CD4-positive, alpha-beta T cell (primary cell): Measurements from ENCODE around the gene LETM1. TPM values are rescaled to one million over a fixed set of nuclear protein-coding genes. Genes with fewer than 3 reads are reported as not detected.

Source experiments
- ATAC-seq: fragments of 200-7000 bp; cut with Tn5 transposase; one replicate; pipeline ENCODE4 v1.10.0; 2022; ENCODE audit warnings: mild to moderate bottlenecking; ENCODE audit not compliant: poor library complexity
- CTCF ChIA-PET: fragments of 350-600 bp; sonication (Branson Sonifier 250); formaldehyde crosslinking; loops from one replicate; lab custom pipeline; 2021; ENCODE audit warnings: antibody characterized with exemption, inconsistent platforms; lab: Charles Lee
- POLR2A ChIA-PET: fragments of 350-600 bp; sonication (Branson Sonifier 250); formaldehyde crosslinking; loops from one replicate; lab custom pipeline; 2021; ENCODE audit warnings: antibody characterized with exemption, inconsistent platforms; lab: Charles Lee
- DNase-seq, 14 experiments: peaks; one replicate each; pipeline ENCODE4 v3.0.0-alpha.2; 2013 to 2020; ENCODE audit warnings: mixed read lengths in 2 of 14
- H3K27ac ChIP-seq, 2 donors: one replicate each; pipeline versions ENCODE4 v1.5.1 to v1.7.0; 2013; ENCODE audit warnings: low read length in 2 of 2, low read depth in 1 of 2, mild to moderate bottlenecking in 1 of 2
- H3K27me3 ChIP-seq, 2 experiments: 1 replicate in 1 of 2; 2 replicates in 1 of 2; pipeline versions ENCODE4 v1.6.1 to v1.7.0; 2013; ENCODE audit warnings: low read length in 2 of 2, control low read depth in 1 of 2, mild to moderate bottlenecking in 1 of 2, moderate library complexity in 1 of 2; ENCODE audit not compliant: insufficient read depth in 2 of 2, control insufficient read depth in 1 of 2
- H3K36me3 ChIP-seq: one replicate; pipeline ENCODE4 v1.6.1; 2013; ENCODE audit warnings: low read length, control low read depth; ENCODE audit not compliant: insufficient read depth
- H3K4me1 ChIP-seq: one replicate; pipeline ENCODE4 v1.6.1; 2013; ENCODE audit warnings: low read length, control low read depth; ENCODE audit not compliant: insufficient read depth
- H3K4me3 ChIP-seq: one replicate; pipeline ENCODE4 v1.5.1; 2013; ENCODE audit warnings: mild to moderate bottlenecking, low read length, moderate library complexity
- H3K9me3 ChIP-seq, 2 experiments: 1 replicate in 1 of 2; 2 replicates in 1 of 2; pipeline versions ENCODE4 v1.6.1 to v1.7.0; 2013; ENCODE audit warnings: low read length in 2 of 2, mild to moderate bottlenecking in 2 of 2, control low read depth in 1 of 2, moderate library complexity in 1 of 2; ENCODE audit not compliant: control insufficient read depth in 1 of 2, insufficient read depth in 1 of 2
- H3K27ac Mint-ChIP-seq: one replicate; pipeline ENCODE4 v1.8.0; 2020; ENCODE audit warnings: mixed read lengths
- H3K27me3 Mint-ChIP-seq: one replicate; pipeline ENCODE4 v1.8.0; 2021; ENCODE audit warnings: mixed read lengths
- H3K36me3 Mint-ChIP-seq: one replicate; pipeline ENCODE4 v1.8.0; 2021; ENCODE audit warnings: low read depth, mixed read lengths
- H3K4me1 Mint-ChIP-seq: one replicate; pipeline ENCODE4 v1.8.0; 2021; ENCODE audit warnings: low read depth, mixed read lengths
- H3K4me3 Mint-ChIP-seq: one replicate; pipeline ENCODE4 v1.8.0; 2020; ENCODE audit warnings: mild to moderate bottlenecking, mixed read lengths
- H3K9me3 Mint-ChIP-seq: one replicate; pipeline ENCODE4 v1.8.0; 2020; ENCODE audit warnings: mixed read lengths
- intact Hi-C, 2 experiments: fragments of 100-400 bp; cut with DNase I in 1 of 2; cut with micrococcal nuclease in 1 of 2; formaldehyde crosslinking; loops; one replicate each; pipeline versions ENCODE4 v1.15.1 to v1.9.0; 2023 to 2025; cut with DNase I, micrococcal nuclease
- total RNA-seq, 174 experiments: library from RNA in 2 of 174; stranded (reverse) in 2 of 174; gene quantifications; one replicate each; pipeline ENCODE4 v1.2.3 and lab custom pipeline; 2021 to 2026
- TF ChIP-seq, protein P1 (sequence below): fragments of 200-600 bp; IDR thresholded peaks from one replicate; pipeline ENCODE4 v1.8.0; 2022; ENCODE audit warnings: antibody characterized with exemption, mild to moderate bottlenecking

The LETM1 gene
- total RNA-seq, 2 experiments from 2014 or later: 21.2 to 25.2 TPM

DNA sequence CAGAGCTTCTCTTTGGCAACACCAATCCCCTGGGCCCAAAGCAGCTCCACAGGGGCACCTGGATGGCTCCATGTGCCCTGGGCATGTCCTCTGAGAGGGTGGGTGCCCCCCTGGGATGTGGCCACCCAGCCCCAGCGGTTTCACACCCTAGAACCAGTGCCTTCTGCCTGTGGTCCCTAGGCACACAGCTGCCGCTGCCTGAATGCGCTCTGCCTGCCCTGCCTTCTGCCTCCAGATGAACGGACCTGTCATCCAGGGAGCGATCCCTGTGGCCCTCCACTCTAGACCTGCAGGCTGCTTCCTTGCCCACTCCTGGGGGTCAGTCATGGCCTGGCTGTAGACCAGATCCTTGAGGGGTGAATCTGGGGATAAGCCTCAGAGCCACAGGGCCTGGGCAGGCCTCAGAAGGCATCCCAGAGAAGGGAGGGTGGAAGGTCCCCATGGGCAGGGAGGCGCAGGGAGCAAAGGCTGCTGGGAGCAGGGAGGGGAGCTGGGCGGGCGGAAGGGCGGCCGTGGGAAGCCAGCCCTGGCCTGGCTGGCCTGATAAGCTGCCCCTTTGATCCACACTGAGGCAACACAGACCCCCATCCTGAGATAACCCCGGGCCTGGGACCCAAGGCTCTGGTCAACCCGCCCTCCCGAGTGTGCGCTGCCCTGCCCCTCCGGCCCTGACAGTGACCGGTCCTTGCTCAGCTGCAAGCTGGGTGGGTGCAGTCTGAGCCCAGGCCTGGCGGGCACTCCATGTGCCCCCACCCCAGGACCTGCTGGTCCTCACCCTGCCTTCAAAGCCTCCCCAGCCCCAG is 71.0 kb downstream of the LETM1 start:
- ATAC-seq: no peak
- no peak overlapping the region for H3K27ac Mint-ChIP-seq

GRCh38 chr4:1784395-1784788 is 71.6 kb downstream of the LETM1 start:
- Histone ChIP-seq H3K9me3 (no peaks in the 10 kb centered on the region), H3K27me3 (no peaks in the 10 kb centered on the region), H3K4me1 (no peaks in the 10 kb centered on the region), H3K4me3 (no peak overlapping the region), H3K27ac (no peak overlapping the region), H3K36me3 (no peaks in the 10 kb centered on the region)
- TF ChIP-seq, protein P1, sequence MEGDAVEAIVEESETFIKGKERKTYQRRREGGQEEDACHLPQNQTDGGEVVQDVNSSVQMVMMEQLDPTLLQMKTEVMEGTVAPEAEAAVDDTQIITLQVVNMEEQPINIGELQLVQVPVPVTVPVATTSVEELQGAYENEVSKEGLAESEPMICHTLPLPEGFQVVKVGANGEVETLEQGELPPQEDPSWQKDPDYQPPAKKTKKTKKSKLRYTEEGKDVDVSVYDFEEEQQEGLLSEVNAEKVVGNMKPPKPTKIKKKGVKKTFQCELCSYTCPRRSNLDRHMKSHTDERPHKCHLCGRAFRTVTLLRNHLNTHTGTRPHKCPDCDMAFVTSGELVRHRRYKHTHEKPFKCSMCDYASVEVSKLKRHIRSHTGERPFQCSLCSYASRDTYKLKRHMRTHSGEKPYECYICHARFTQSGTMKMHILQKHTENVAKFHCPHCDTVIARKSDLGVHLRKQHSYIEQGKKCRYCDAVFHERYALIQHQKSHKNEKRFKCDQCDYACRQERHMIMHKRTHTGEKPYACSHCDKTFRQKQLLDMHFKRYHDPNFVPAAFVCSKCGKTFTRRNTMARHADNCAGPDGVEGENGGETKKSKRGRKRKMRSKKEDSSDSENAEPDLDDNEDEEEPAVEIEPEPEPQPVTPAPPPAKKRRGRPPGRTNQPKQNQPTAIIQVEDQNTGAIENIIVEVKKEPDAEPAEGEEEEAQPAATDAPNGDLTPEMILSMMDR: no peak
- Mint-ChIP-seq H3K9me3 (no peaks in the 10 kb centered on the region), H3K27ac (no peak overlapping the region), H3K36me3 (no peaks in the 10 kb centered on the region), H3K4me1 (no peaks in the 10 kb centered on the region), H3K27me3 (no peaks in the 10 kb centered on the region), H3K4me3 (no peak overlapping the region)
- ChIA-PET POLR2A (no interaction called here), CTCF (no interaction called here)
- intact Hi-C loops: no loop called here
- DNase-seq (no peak), ATAC-seq (no peak)

More for the DNA sequence above, 71.0 kb downstream of the LETM1 start:
- Histone ChIP-seq H3K9me3 (no peaks in the 10 kb centered on the region), H3K27me3 (no peaks in the 10 kb centered on the region), H3K36me3 (no peaks in the 10 kb centered on the region), H3K27ac (no peak overlapping the region), H3K4me3 (no peak overlapping the region), H3K4me1 (no peaks in the 10 kb centered on the region)
- ChIA-PET POLR2A (no interaction called here), CTCF (no interaction called here)
- Mint-ChIP-seq H3K9me3 (no peaks in the 10 kb centered on the region), H3K4me3 (no peak overlapping the region), H3K36me3 (no peaks in the 10 kb centered on the region), H3K27me3 (no peaks in the 10 kb centered on the region), H3K4me1 (no peaks in the 10 kb centered on the region)
- TF ChIP-seq, protein P1: no peak
- no peak for DNase-seq
- intact Hi-C loops: no loop called here

GRCh38 chr4:1783970-1784369 is 72.0 kb downstream of the LETM1 start:
- Histone ChIP-seq H3K27ac (no peak overlapping the region), H3K4me3 (no peak overlapping the region), H3K27me3 (no peaks in the 10 kb centered on the region), H3K36me3 (no peaks in the 10 kb centered on the region), H3K4me1 (no peaks in the 10 kb centered on the region), H3K9me3 (no peaks in the 10 kb centered on the region)
- Mint-ChIP-seq H3K4me3 (no peak overlapping the region), H3K9me3 (no peaks in the 10 kb centered on the region), H3K27ac (no peak overlapping the region), H3K27me3 (no peaks in the 10 kb centered on the region), H3K4me1 (no peaks in the 10 kb centered on the region), H3K36me3 (no peaks in the 10 kb centered on the region)
- ChIA-PET CTCF (no interaction called here), POLR2A (no interaction called here)
- TF ChIP-seq, protein P1: no peak
- DNase-seq: no peak
- intact Hi-C loops: no loop called here
- no peak for ATAC-seq
